AG20443 (cell line): ENCODE data around the gene TRAF2.
A peak's percentile ranks its signal among the peaks of the same experiment; 100 is the strongest.

Experiments
- DNase-seq: peaks from one replicate; pipeline ENCODE4 v3.0.0; 2012; ENCODE audit warnings: low spot score, mixed read lengths

Gene TRAF2

DNA sequence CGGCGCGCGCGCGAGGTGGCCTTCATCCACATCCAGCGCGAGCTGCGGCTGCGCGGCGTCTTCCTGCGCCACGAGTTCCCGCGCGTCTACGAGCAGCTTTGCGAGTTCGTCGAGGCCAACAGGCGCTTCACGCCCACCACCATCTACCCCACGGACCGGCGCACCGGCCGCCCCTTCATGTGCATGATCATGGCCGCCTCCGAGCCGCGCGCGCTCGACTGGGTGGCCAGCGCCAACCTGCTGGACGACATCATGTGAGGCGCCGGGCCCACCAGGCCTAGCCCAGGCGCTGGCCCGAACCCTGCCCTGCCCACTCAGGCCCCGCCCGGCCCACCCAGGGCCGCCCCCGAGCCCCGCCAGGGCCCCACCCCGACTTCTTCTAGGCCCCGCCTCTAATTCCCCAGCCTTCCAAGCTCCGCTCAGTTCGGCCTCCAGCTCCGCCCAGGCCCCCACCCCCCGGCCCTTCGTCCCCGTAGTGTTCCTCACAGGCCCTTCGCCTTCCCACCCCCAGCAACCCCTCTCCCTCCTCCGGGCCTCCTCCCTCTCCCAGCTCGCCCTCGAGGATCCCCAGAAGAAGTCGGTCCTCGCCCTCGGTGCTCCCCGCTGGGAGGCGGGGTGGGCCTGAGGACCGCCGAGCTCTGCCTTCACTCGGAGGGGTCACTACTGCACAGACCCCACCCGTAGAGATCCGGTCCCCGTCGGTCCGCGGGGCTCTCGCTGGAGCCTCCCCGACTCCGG lies 39.1 kb upstream of the TRAF2 start:
- DNase-seq = peak; percentile 55

DNA sequence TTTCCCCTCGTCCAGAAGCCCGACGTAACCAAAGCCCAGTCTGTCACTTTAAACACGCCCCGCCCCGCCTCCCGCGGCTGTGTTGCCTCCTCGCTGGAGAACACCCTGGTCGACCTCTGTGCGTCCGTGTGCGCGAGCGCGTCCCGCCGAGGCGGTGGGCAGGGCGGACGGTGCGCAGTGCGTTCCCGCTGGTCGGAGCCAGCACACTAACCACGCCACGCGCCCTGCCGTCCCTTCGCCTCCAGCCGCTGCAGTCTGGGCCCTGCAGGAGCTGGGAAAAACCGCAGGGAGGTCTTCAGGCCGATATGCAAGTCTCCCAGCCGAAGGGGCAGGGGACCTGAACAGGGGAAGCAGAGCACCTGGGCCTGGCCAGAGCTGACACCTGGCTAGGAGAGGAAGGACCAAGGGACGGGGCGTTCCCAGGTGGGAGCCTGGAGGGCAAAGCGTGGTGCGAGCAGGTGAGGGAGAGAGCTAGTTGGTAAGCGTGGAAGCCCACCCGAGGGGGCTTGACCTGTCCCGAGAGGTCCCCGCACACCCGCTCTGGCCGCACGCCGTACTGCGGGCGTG lies 38.4 kb upstream of the TRAF2 start:
- peak; percentile 80 for DNase-seq

DNA sequence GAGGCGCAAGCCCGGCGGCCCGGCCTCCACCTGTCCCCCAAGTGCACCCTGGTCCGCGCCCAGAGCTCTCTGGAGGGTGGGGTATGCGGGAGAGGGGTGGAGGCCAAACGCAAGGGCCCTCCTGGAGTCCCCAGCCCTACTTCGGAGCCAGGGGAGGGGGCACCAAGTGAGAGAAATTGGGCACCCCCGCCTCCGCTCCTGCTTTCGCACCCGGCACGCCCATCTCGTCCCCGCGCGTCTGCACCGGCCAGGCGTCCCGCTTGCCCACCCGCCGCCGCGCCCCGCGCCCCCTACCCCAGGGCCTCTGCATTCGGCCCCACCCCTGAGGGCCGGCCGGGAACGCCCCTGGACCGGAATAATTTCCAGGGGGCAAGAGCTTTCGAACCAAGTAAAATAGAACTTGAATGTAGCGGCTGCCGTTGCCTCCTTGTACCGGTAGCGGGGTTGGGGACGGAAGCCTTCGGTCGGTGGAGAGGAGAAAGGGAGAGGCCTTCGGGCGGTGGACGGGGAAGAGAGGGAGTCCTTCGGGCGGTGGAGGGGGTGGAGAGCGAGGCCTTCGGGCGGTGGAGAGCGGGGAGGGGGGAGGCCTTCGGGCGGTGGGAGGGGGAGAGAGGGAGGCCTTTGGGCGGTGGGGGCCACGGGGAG lies 37.8 kb upstream of the TRAF2 start:
- DNase-seq = peak; percentile 62

DNA sequence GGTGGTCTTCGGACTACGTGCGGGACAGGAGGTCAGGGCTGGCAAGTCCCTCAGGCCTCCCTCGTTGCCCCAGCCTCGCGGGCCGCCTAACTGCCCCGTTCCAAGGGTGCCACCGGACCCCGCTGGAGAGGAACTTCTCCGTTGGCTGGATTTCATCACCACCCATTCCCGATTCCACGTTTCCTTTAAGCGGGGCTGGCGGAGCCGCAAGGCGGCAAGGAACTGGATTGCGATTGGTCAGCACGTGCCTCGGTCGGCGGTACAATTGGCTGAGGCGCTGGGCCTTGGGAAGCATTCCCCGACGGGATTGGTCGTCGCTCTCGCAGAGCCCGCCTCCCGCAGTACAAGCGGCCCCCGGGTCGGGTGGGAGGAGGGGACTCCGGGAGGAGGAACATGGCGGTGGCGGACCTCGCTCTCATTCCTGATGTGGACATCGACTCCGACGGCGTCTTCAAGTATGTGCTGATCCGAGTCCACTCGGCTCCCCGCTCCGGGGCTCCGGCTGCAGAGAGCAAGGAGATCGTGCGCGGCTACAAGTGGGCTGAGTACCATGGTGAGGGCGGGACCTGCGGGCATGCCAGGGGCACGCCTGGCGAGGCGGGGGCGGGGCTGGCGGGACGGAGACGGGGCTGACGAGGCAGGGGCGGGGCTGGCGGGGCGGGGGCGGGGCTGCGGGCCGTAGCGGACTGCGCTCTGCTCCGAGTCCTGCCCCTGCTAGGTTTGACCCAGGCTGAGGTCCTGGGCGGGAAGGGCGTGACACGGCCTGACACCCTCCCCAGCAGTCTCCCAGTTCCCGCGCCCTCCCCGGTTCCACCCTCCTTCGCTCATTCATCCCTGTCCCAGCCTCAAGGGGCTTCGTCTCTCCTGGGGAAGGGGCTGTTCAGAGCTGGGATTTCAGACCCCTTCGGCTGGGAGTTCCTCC lies 37.0 kb upstream of the TRAF2 start, which contains the start of gene PHPT1:
Gene PHPT1 (plus strand): TSS at position 372 of the 922 bp plus-strand sequence. CDS start 22 bp downstream, at position 394.
- peak; percentile 99 for DNase-seq

DNA sequence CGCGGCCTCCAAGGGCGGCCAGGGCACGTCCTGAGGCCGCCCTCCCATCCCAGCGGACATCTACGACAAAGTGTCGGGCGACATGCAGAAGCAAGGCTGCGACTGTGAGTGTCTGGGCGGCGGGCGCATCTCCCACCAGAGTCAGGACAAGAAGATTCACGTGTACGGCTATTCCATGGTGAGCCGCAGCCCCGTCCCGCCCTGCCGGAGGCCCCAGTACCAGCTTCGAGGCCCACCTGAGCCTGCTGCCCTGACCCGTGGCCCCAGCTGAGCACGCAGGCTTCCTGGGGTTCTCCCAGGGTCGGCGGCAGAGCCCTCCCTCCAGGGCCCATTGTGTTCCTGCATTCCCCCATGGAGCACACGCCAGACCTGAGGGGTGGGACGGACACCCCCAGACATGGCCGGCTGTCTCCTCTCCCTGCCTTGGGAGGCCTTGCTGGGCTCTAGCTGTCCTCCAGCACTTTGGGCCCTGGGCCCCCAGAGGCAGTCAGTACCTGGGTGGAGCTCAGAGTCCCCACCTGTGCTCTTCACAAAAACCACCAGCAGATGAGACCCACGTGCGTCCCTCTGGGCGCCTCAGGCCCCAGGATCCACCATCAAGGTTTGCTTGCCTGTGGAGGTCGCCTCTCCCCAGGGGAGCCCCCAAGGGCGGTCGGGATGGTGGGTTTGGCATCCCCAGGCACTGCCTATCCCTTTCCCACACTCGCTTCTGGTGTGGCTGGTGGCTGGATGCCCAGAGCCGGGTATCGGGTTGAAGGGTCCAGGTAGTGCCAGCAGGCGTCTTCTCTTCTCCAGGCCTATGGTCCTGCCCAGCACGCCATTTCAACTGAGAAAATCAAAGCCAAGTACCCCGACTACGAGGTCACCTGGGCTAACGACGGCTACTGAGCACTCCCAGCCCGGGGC lies 36.1 kb upstream of the TRAF2 start:
- no peak for DNase-seq

DNA sequence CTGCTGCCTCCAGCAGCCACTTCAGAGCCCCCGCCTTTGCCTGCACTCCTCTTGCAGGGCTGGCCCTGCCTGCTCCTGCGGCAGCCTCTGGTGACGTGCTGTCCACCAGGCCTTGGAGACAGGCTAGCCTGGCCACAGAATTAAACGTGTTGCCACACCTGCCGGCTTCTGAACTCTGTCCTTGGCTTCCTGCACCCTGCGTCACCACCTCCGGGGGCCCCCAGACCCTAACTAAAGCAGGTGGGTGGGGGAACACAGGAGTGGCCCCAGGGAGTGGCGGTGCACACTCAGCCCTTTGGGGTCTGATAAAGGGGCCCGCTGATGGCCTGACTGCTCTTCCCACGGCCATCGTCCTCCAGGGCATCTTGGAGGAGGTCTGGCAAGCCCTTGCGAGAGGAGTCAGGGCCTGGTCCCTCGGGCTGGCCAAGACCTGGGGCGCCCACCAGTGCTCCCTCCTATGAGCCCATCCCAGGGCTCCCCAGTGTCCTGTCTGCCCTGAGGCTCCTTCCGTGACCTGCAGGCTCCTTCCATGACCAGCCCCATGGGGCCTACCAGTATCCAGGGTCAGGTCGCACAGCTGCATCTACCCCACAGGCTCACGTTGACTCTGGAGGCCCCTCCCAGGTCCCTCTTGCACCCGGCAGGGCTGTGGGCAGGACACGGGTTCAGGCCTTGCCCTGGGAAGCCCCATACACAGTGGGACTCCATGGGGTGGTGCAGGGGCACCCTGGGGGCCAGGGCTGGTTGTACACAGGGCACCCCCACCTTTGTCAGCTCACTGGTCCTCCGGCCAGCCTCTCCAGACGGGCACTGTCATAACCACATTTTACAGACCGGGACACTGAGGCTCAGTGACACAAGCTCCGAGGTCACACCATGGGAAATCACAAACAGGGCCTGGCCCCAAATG lies 35.2 kb upstream of the TRAF2 start:
- DNase-seq = no peak

DNA sequence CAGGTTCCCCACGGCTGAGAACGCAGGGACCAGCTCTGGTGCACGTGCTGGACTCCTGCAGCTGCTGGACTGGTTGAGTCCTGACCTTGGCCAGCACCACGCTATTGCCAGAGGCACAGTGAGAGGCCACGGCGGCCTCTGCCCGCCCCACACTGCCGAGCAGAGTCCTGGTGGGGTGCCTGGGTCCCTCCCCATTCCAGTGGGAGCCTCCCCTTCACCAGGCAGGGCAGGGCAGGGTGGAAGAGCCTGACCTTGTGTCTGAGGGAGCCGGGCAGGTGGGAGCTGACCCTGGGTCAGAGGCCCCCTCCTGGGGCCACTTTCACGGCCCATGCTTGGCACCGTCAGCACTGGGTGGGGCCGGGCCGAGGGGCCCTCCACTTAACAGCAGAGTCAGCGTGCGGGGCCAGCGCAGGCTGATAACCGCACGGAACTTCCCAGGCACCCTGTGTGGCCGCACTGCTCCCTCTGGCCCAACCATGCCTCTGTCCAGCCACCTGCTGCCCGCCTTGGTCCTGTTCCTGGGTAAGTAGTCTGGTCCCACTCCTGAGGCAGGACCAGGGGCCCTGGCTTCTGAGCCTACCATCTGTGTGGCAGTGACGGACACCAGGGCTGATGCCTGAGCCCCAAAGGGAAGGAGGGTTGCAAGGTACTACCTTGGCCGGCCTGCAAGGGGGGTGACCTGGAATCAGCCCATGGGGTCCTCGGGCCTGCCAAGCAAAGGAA lies 34.2 kb upstream of the TRAF2 start, which contains the start of gene MAMDC4:
Gene MAMDC4 (plus strand): TSS at position 406 of the 723 bp plus-strand sequence. CDS start 71 bp downstream, at position 477.
- DNase-seq = no peak

DNA sequence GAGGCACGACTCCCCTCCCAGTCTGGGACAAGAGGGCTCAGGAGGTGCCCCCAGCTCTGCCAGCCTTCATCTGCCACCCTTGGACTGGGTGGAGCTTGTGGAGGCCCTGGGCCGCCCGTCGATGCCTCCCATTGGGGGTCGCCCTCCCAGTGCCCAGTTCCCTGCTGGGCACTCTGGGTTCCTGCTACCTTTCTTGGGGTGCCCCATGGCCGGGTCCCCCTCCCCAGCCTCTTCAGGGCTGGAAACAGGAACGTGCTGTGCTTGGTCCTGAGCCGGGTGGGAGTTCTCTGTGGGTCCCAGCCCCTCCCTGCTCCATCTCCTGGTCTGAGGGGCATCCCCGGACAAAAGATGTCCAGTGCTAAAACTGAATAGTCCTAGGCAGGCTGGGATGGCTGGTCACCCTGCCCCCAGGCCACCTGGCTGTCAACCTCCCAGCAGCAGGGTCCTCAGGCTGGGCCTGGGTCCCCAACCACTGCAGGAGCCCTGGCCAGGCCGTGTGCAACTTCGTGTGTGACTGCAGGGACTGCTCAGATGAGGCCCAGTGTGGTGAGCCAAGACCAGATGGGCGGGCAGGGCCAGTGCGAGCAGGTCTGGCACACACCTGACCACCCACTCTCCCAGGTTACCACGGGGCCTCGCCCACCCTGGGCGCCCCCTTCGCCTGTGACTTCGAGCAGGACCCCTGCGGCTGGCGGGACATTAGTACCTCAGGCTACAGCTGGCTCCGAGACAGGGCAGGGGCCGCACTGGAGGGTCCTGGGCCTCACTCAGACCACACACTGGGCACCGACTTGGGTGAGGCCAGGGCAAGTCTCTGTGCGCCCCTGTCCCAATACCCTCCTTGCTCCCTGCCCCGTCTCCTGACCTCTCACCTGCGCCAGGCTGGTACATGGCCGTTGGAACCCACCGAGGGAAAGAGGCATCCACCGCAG lies 33.4 kb upstream of the TRAF2 start:
- DNase-seq = no peak

DNA sequence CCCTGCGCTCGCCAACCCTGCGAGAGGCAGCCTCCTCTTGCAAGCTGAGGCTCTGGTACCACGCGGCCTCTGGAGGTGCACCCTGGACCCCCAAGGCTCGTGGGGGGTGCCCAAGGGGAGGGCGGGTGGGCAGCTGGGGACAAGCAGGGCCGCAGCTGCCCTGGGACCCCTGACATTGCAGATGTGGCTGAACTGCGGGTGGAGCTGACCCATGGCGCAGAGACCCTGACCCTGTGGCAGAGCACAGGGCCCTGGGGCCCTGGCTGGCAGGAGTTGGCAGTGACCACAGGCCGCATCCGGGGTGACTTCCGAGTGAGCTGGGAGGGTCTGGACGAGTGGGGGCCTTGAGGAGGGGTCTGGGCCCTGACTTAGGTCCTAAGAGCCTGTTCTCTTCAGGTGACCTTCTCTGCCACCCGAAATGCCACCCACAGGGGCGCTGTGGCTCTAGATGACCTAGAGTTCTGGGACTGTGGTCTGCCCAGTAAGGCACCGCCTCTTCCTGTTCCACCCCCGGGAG lies 32.7 kb upstream of the TRAF2 start:
- DNase-seq = no peak

DNA sequence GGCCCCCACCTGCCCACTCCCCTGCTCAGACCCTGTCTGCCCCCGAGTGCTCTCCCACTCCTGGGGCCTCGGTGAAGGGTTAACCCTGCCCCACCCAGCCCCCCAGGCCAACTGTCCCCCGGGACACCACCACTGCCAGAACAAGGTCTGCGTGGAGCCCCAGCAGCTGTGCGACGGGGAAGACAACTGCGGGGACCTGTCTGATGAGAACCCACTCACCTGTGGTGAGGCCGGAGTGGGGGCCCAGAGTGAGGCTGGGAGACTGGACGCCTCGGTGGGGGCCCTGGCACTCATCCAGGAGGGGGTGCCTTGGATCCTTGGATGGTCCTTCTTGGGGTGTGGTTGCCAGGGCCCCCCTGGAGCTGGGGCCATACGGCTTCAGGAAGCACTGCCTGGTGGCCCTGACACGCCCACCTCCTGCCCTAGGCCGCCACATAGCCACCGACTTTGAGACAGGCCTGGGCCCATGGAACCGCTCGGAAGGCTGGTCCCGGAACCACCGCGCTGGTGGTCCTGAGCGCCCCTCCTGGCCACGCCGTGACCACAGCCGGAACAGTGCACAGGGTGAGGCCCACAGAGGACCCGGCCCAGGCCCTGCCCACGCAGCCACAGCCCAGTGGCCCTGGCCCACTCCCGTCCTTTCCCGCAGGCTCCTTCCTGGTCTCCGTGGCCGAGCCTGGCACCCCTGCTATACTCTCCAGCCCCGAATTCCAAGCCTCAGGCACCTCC lies 32.0 kb upstream of the TRAF2 start:
- DNase-seq = no peak

DNA sequence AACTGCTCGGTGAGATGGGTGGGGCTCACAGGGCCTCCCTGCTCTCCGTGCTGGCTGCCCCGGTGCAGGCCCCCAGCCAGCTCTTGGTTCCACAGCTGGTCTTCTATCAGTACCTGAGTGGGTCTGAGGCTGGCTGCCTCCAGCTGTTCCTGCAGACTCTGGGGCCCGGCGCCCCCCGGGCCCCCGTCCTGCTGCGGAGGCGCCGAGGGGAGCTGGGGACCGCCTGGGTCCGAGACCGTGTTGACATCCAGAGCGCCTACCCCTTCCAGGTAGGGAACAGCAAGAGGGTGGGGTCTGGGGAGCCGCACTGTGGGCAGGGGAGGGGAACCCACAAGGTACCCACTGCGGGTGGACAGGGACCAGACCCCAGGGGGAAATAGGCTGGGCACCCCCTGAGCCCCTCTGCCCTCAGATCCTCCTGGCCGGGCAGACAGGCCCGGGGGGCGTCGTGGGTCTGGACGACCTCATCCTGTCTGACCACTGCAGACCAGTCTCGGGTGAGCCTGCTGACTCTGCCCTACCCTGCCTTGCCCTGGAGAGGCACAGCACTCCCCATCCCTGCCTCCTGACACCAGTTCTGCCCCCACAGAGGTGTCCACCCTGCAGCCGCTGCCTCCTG lies 31.4 kb upstream of the TRAF2 start:
- DNase-seq = no peak

DNA sequence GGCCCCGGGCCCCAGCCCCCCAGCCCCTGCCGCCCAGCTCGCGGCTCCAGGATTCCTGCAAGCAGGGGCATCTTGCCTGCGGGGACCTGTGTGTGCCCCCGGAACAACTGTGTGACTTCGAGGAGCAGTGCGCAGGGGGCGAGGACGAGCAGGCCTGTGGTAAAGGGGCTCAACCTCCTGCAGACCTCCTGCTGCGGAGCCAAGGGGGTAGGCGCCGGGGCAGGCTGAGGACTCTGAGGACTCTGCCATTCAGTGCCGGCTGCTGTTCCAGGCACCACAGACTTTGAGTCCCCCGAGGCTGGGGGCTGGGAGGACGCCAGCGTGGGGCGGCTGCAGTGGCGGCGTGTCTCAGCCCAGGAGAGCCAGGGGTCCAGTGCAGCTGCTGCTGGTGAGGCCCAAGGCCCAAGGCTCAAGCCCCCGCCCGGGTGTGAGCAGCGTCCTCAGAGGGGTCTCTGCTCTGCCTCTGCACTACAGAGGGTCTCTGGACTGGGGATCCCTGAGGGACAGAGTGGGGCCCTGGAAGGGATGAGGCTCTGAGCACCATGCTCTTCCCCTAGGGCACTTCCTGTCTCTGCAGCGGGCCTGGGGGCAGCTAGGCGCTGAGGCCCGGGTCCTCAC lies 30.7 kb upstream of the TRAF2 start:
- no peak for DNase-seq

DNA sequence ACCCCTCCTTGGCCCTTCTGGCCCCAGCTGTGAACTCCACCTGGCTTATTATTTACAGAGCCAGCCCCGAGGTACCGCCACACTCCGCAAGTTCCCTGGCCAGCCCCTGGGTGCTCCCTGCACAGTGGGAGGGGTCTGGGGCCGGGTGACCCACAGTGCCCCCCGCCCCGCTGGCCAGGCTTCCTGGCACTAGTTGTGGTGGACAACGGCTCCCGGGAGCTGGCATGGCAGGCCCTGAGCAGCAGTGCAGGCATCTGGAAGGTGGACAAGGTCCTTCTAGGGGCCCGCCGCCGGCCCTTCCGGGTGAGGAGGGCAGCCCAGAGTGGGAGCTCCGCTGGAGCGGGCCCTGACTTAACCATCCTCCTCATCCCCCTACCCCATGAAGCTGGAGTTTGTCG lies 30.2 kb upstream of the TRAF2 start:
- DNase-seq = no peak

DNA sequence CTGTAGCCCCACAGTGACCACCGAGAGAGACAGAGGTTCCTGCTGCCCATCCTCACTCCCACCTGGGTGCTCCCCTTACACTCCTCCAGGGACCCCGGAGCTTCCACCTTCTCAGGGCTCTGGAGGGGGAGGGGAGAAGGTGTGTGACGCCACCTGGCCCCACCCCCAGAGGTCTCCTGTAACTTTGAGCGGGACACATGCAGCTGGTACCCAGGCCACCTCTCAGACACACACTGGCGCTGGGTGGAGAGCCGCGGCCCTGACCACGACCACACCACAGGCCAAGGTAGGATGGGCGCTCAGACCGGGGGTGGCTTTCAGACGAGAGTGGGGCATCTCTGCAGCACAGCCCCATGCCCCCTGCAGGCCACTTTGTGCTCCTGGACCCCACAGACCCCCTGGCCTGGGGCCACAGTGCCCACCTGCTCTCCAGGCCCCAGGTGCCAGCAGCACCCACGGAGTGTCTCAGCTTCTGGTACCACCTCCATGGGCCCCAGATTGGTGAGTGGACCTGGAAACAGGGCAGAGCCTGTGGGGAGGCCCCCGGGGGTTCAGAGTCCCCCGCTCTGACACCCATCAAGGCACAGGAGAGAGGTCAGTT lies 29.7 kb upstream of the TRAF2 start:
- no peak for DNase-seq

DNA sequence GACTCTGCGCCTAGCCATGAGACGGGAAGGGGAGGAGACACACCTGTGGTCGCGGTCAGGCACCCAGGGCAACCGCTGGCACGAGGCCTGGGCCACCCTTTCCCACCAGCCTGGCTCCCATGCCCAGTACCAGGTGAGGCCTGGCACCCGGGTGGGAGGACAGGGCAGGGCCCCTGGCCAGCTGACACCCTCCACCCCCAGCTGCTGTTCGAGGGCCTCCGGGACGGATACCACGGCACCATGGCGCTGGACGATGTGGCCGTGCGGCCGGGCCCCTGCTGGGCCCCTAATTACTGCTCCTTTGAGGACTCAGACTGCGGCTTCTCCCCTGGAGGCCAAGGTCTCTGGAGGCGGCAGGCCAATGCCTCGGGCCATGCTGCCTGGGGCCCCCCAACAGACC lies 29.1 kb upstream of the TRAF2 start:
- no peak for DNase-seq
